Trophoblast cell (in vitro differentiated cells and primary cell): ENCODE results near the gene VSTM5.

ENCODE experiments used
- DNase-seq, 2 donors: peaks; one replicate each; pipeline ENCODE4 v3.0.0-alpha.2; 2016
- H2AFZ ChIP-seq: 2 replicates; pipeline ENCODE4 v1.6.1; 2013; ENCODE audit warnings: low read length, moderate library complexity, mild to moderate bottlenecking; ENCODE audit not compliant: insufficient read depth, poor library complexity
- H2AK5ac ChIP-seq: 2 replicates; pipeline ENCODE4 v1.6.1; 2013; ENCODE audit warnings: mild to moderate bottlenecking, low read length
- H2BK120ac ChIP-seq: 2 replicates; pipeline ENCODE4 v1.6.1; 2013; ENCODE audit warnings: low read length, mild to moderate bottlenecking, moderate library complexity; ENCODE audit not compliant: insufficient read depth, poor library complexity
- H2BK12ac ChIP-seq: 2 replicates; pipeline ENCODE4 v1.6.1; 2013; ENCODE audit warnings: mild to moderate bottlenecking, low read length, moderate library complexity
- H2BK5ac ChIP-seq: 2 replicates; pipeline ENCODE4 v1.6.1; 2013; ENCODE audit warnings: low read length, low read depth, moderate library complexity, mild to moderate bottlenecking; ENCODE audit not compliant: poor library complexity
- H3K14ac ChIP-seq: 2 replicates; pipeline ENCODE4 v1.6.1; 2013; ENCODE audit warnings: mild to moderate bottlenecking, low read length
- H3K18ac ChIP-seq: 2 replicates; pipeline ENCODE4 v1.6.1; 2013; ENCODE audit warnings: mild to moderate bottlenecking, low read length
- H3K23ac ChIP-seq: 2 replicates; pipeline ENCODE4 v1.6.1; 2013; ENCODE audit warnings: low read length
- H3K27ac ChIP-seq: 2 replicates; pipeline ENCODE4 v1.5.1; 2013; ENCODE audit warnings: low read depth, mild to moderate bottlenecking, inconsistent platforms, low read length, moderate library complexity
- H3K27me3 ChIP-seq: 2 replicates; pipeline ENCODE4 v1.6.1; 2013; ENCODE audit warnings: inconsistent platforms, mild to moderate bottlenecking, low read length, moderate library complexity; ENCODE audit not compliant: insufficient read depth
- H3K36me3 ChIP-seq, 2 experiments: 1 replicate in 1 of 2; 2 replicates in 1 of 2; pipeline ENCODE4 v1.6.1; 2013; ENCODE audit warnings: low read length in 2 of 2, mild to moderate bottlenecking in 2 of 2, moderate library complexity in 1 of 2; ENCODE audit not compliant: insufficient read depth in 2 of 2, control insufficient read depth in 1 of 2
- H3K4ac ChIP-seq: 2 replicates; pipeline ENCODE4 v1.6.1; 2013; ENCODE audit warnings: low read depth, mild to moderate bottlenecking, low read length, moderate library complexity
- H3K4me1 ChIP-seq, 2 experiments: 1 replicate in 1 of 2; 2 replicates in 1 of 2; pipeline ENCODE4 v1.6.1; 2013; ENCODE audit warnings: low read length in 2 of 2, mild to moderate bottlenecking in 2 of 2, moderate library complexity in 1 of 2; ENCODE audit not compliant: insufficient read depth in 2 of 2, control insufficient read depth in 1 of 2
- H3K4me2 ChIP-seq: 2 replicates; pipeline ENCODE4 v1.6.1; 2013; ENCODE audit warnings: inconsistent platforms, mild to moderate bottlenecking, low read length, moderate library complexity
- H3K4me3 ChIP-seq: 2 replicates; pipeline ENCODE4 v1.5.1; 2013; ENCODE audit warnings: mild to moderate bottlenecking, low read depth, low read length, inconsistent platforms
- H3K79me1 ChIP-seq: one replicate; pipeline ENCODE4 v1.6.1; 2013; ENCODE audit warnings: low read length
- H3K79me2 ChIP-seq: 2 replicates; pipeline ENCODE4 v1.6.1; 2013; ENCODE audit warnings: low read length, mild to moderate bottlenecking; ENCODE audit not compliant: control insufficient read depth, insufficient read depth, poor library complexity
- H3K9ac ChIP-seq: 2 replicates; pipeline ENCODE4 v1.6.1; 2013; ENCODE audit warnings: mild to moderate bottlenecking, low read length
- H3K9me3 ChIP-seq: 2 replicates; pipeline ENCODE4 v1.6.1; 2013; ENCODE audit warnings: low read depth, mild to moderate bottlenecking, control low read depth, inconsistent platforms, low read length; ENCODE audit not compliant: insufficient read depth
- H4K12ac ChIP-seq: 2 replicates; pipeline ENCODE4 v1.6.1; 2013; ENCODE audit warnings: low read depth, mild to moderate bottlenecking, low read length, moderate library complexity
- H4K8ac ChIP-seq: 2 replicates; pipeline ENCODE4 v1.6.1; 2013; ENCODE audit warnings: low read depth, mild to moderate bottlenecking, low read length, moderate library complexity
- H4K91ac ChIP-seq: one replicate; pipeline ENCODE4 v1.6.1; 2013; ENCODE audit warnings: low read depth, mild to moderate bottlenecking, low read length, moderate library complexity
- WGBS: extraction: QIAGEN DNeasy Blood & Tissue Kit; methylation state at CpG from one replicate; pipeline ENCODE4 v1.1.7; 2013; ENCODE audit warnings: missing lambda C conversion rate; ENCODE audit not compliant: insufficient read length, insufficient coverage; ENCODE audit errors: extremely low coverage; 5-methylcytosine and 5-hydroxymethylcytosine counted together

Gene VSTM5

GRCh38 chr11:93842034-93842433, 8.4 kb downstream of the VSTM5 start:
- Histone ChIP-seq H4K8ac (no peak overlapping the region), H3K27ac (no peak overlapping the region), H2AFZ (no peak overlapping the region), H3K27me3 (no peaks in the 10 kb centered on the region), H3K79me2 (no peaks in the 10 kb centered on the region), H3K4me3 (no peak overlapping the region), H4K91ac (no peak overlapping the region), H2BK120ac (no peak overlapping the region), H3K9me3 (peaks cover 2% of the 10 kb centered on the region), H3K4ac (no peak overlapping the region), H3K4me2 (no peak overlapping the region), H3K4me1 (peaks cover 5 to 10% of the 10 kb centered on the region in 2 experiments), H3K36me3 (no peaks in the 10 kb centered on the region), H3K14ac (no peak overlapping the region), H3K79me1 (no peaks in the 10 kb centered on the region), H2AK5ac (no peak overlapping the region), H4K12ac (no peak overlapping the region), H3K23ac (no peak overlapping the region), H3K9ac (no peak overlapping the region), H2BK12ac (no peak overlapping the region), H3K18ac (no peak overlapping the region), H2BK5ac (no peak overlapping the region)
- WGBS = no CpG with 5 or more reads among the region's 4 CpGs
- no peak for DNase-seq

GRCh38 chr11:93841446-93841845, 9.0 kb downstream of the VSTM5 start:
- WGBS = no CpG with 5 or more reads among the region's 2 CpGs
- no peak overlapping the region for H4K8ac ChIP-seq

GRCh38 chr11:93840981-93841380, 9.4 kb downstream of the VSTM5 start:
- WGBS = no CpG with 5 or more reads among the region's 3 CpGs
- Histone ChIP-seq H3K79me1 (no peaks in the 10 kb centered on the region), H3K79me2 (no peaks in the 10 kb centered on the region), H2BK120ac (no peak overlapping the region), H3K9ac (no peak overlapping the region), H3K4me1 (peaks cover 5 to 10% of the 10 kb centered on the region in 2 experiments), H4K12ac (no peak overlapping the region), H2AFZ (no peak overlapping the region), H3K4ac (no peak overlapping the region), H3K4me3 (no peak overlapping the region), H3K23ac (no peak overlapping the region), H2AK5ac (no peak overlapping the region), H3K4me2 (no peak overlapping the region), H3K27me3 (no peaks in the 10 kb centered on the region), H2BK5ac (no peak overlapping the region), H3K9me3 (peaks cover 2% of the 10 kb centered on the region), H3K18ac (no peak overlapping the region), H3K36me3 (no peaks in the 10 kb centered on the region), H2BK12ac (no peak overlapping the region), H4K8ac (no peak overlapping the region), H3K27ac (no peak overlapping the region), H3K14ac (no peak overlapping the region), H4K91ac (no peak overlapping the region)
- no peak for DNase-seq

More at GRCh38 chr11:93841446-93841845, 9.0 kb downstream of the VSTM5 start:
- DNase-seq = no peak
- H2BK120ac ChIP-seq = no peak overlapping the region
- no peak overlapping the region for H4K12ac ChIP-seq
- H3K4ac ChIP-seq = no peak overlapping the region
- no peaks in the 10 kb centered on the region for H3K36me3 ChIP-seq
- H2AK5ac ChIP-seq = no peak overlapping the region
- H3K4me2 ChIP-seq = no peak overlapping the region
- H4K91ac ChIP-seq = no peak overlapping the region
- H3K18ac ChIP-seq = no peak overlapping the region
- no peak overlapping the region for H3K27ac ChIP-seq
- no peak overlapping the region for H2BK5ac ChIP-seq
- no peaks in the 10 kb centered on the region for H3K27me3 ChIP-seq
- H3K14ac ChIP-seq = no peak overlapping the region
- no peaks in the 10 kb centered on the region for H3K79me1 ChIP-seq
- H3K9me3 ChIP-seq = peaks cover 2% of the 10 kb centered on the region
- H3K23ac ChIP-seq = no peak overlapping the region
- H3K79me2 ChIP-seq = no peaks in the 10 kb centered on the region
- H2AFZ ChIP-seq = no peak overlapping the region
- no peak overlapping the region for H3K9ac ChIP-seq
- peaks cover 5 to 10% of the 10 kb centered on the region in 2 experiments for H3K4me1 ChIP-seq
- H2BK12ac ChIP-seq = no peak overlapping the region
- no peak overlapping the region for H3K4me3 ChIP-seq

GRCh38 chr11:93840180-93840579, 10.2 kb downstream of the VSTM5 start:
- Histone ChIP-seq H4K12ac (no peak overlapping the region), H3K79me1 (no peaks in the 10 kb centered on the region), H4K91ac (no peak overlapping the region), H3K36me3 (no peaks in the 10 kb centered on the region), H3K9me3 (peaks cover 2% of the 10 kb centered on the region), H3K27ac (no peak overlapping the region), H3K4me2 (no peak overlapping the region), H2BK120ac (no peak overlapping the region), H4K8ac (no peak overlapping the region), H3K14ac (no peak overlapping the region), H2AK5ac (no peak overlapping the region), H3K23ac (no peak overlapping the region), H3K4ac (no peak overlapping the region), H3K79me2 (no peaks in the 10 kb centered on the region), H3K27me3 (no peaks in the 10 kb centered on the region), H3K4me1 (peaks cover 5 to 6% of the 10 kb centered on the region in 2 experiments), H2BK12ac (no peak overlapping the region), H2AFZ (no peak overlapping the region), H3K9ac (no peak overlapping the region), H2BK5ac (no peak overlapping the region), H3K18ac (no peak overlapping the region), H3K4me3 (no peak overlapping the region)
- no peak for DNase-seq
- no CpG with 5 or more reads among the region's 2 CpGs for WGBS
